Measurements from ENCODE around the gene SLC35F3.

- no peak for TF ChIP-seq EZH2 (IDR thresholded peaks at IDR 0.05; ENCODE audit: insufficient read depth, low read length)
- no peak for TF ChIP-seq CTCF (IDR thresholded peaks at IDR 0.05; ENCODE audit: insufficient read depth, low read depth, low read length)
Measured at GRCh38 chr1:234123867-234124266, 219.4 kb downstream of the SLC35F3 start.

All from astrocyte (in vitro differentiated cells and primary cell).